H9 (cell line): ENCODE data around the gene ANXA8L1. TPM values are rescaled to one million over a fixed set of nuclear protein-coding genes. Genes with fewer than 3 reads are reported as not detected.

ENCODE experiments used
- DNase-seq: peaks from one replicate; pipeline ENCODE4 v3.0.0-alpha.2; 2017
- H2AFZ ChIP-seq: one replicate; pipeline ENCODE4 v1.6.1; 2013; ENCODE audit warnings: mild to moderate bottlenecking, low read length, control low read depth, moderate library complexity
- H2AK5ac ChIP-seq: 2 replicates; pipeline ENCODE4 v1.6.1; 2013; ENCODE audit warnings: low read length, control low read depth, mixed read lengths; ENCODE audit not compliant: insufficient read length
- H2BK120ac ChIP-seq: one replicate; pipeline ENCODE4 v1.6.1; 2013; ENCODE audit warnings: low read depth, mild to moderate bottlenecking, low read length, control low read depth, inconsistent platforms; ENCODE audit not compliant: poor library complexity, severe bottlenecking
- H2BK12ac ChIP-seq: 2 replicates; pipeline ENCODE4 v1.6.1; 2013; ENCODE audit warnings: low read length, control low read depth, mixed read lengths, low read depth; ENCODE audit not compliant: insufficient read length
- H2BK15ac ChIP-seq: 2 replicates; pipeline ENCODE4 v1.6.1; 2013; ENCODE audit warnings: low read depth, low read length, control low read depth
- H2BK20ac ChIP-seq: one replicate; pipeline ENCODE4 v1.6.1; 2013; ENCODE audit warnings: low read depth, mild to moderate bottlenecking, low read length, control low read depth, inconsistent platforms; ENCODE audit not compliant: poor library complexity, severe bottlenecking
- H2BK5ac ChIP-seq: 2 replicates; pipeline ENCODE4 v1.6.1; 2013; ENCODE audit warnings: low read length, control low read depth, mixed read lengths; ENCODE audit not compliant: insufficient read length
- H3K14ac ChIP-seq: 2 replicates; pipeline ENCODE4 v1.6.1; 2013; ENCODE audit warnings: low read length, control low read depth; ENCODE audit not compliant: insufficient read depth
- H3K18ac ChIP-seq: 2 replicates; pipeline ENCODE4 v1.6.1; 2013; ENCODE audit warnings: low read depth, mild to moderate bottlenecking, mixed read lengths, low read length, control low read depth; ENCODE audit not compliant: insufficient read length
- H3K23ac ChIP-seq: 2 replicates; pipeline ENCODE4 v1.6.1; 2013; ENCODE audit warnings: low read length, control low read depth, mixed read lengths, low read depth; ENCODE audit not compliant: insufficient read length
- H3K23me2 ChIP-seq: 2 replicates; pipeline ENCODE4 v1.6.1; 2013; ENCODE audit warnings: low read depth, mild to moderate bottlenecking, mixed read lengths, low read length, control low read depth; ENCODE audit not compliant: insufficient read length, poor library complexity, severe bottlenecking
- H3K27ac ChIP-seq: 2 replicates; pipeline ENCODE4 v1.5.1; 2013; ENCODE audit warnings: low read length, control low read depth, mixed read lengths, low read depth; ENCODE audit not compliant: insufficient read length
- H3K27me3 ChIP-seq: 2 replicates; pipeline ENCODE4 v1.6.1; 2013; ENCODE audit warnings: low read length, control low read depth, inconsistent platforms; ENCODE audit not compliant: insufficient read depth
- H3K4ac ChIP-seq: 2 replicates; pipeline ENCODE4 v1.6.1; 2013; ENCODE audit warnings: low read depth, mild to moderate bottlenecking, control low read depth, inconsistent platforms, low read length, moderate library complexity
- H3K4me1 ChIP-seq: 2 replicates; pipeline ENCODE4 v1.6.1; 2013; ENCODE audit warnings: low read length, control low read depth, inconsistent platforms; ENCODE audit not compliant: insufficient read depth
- H3K4me2 ChIP-seq: 2 replicates; pipeline ENCODE4 v1.6.1; 2013; ENCODE audit warnings: low read length, control low read depth, mixed read lengths; ENCODE audit not compliant: insufficient read length, insufficient read depth
- H3K56ac ChIP-seq: 2 replicates; pipeline ENCODE4 v1.6.1; 2013; ENCODE audit warnings: low read depth, mild to moderate bottlenecking, mixed read lengths, low read length, control low read depth; ENCODE audit not compliant: insufficient read length
- H3K79me1 ChIP-seq: 2 replicates; pipeline ENCODE4 v1.6.1; 2013; ENCODE audit warnings: low read depth, mild to moderate bottlenecking, moderate library complexity, low read length, control low read depth, inconsistent platforms; ENCODE audit not compliant: insufficient read depth, poor library complexity, severe bottlenecking
- H3K79me2 ChIP-seq: 2 replicates; pipeline ENCODE4 v1.6.1; 2013; ENCODE audit warnings: low read length, control low read depth, inconsistent platforms; ENCODE audit not compliant: insufficient read depth
- H3K9ac ChIP-seq: 2 replicates; pipeline ENCODE4 v1.6.1; 2013; ENCODE audit warnings: low read length, control low read depth, mixed read lengths; ENCODE audit not compliant: insufficient read length; ENCODE audit errors: extremely low read depth
- H3K9me3 ChIP-seq: one replicate; pipeline ENCODE4 v1.6.1; 2013; ENCODE audit warnings: low read depth, low read length, inconsistent platforms; ENCODE audit not compliant: control insufficient read depth
- H3T11ph ChIP-seq: one replicate; pipeline ENCODE4 v1.6.1; 2013; ENCODE audit warnings: mild to moderate bottlenecking, low read length, control low read depth, inconsistent platforms
- H4K20me1 ChIP-seq: one replicate; pipeline ENCODE4 v1.6.1; 2013; ENCODE audit not compliant: control insufficient read depth, insufficient read length, insufficient read depth
- H4K5ac ChIP-seq: 2 replicates; pipeline ENCODE4 v1.6.1; 2013; ENCODE audit warnings: low read depth, mild to moderate bottlenecking, mixed read lengths, low read length, control low read depth; ENCODE audit not compliant: insufficient read length
- H4K8ac ChIP-seq: replicated peaks from 2 replicates; pipeline ENCODE4 v1.6.1; 2013; ENCODE audit warnings: low read length, control low read depth, mixed read lengths, low read depth; ENCODE audit not compliant: insufficient read length
- H4K91ac ChIP-seq: 2 replicates; pipeline ENCODE4 v1.6.1; 2013; ENCODE audit warnings: low read depth, mild to moderate bottlenecking, moderate library complexity, mixed read lengths, low read length, control low read depth; ENCODE audit not compliant: insufficient read length
- H3K27ac Mint-ChIP-seq, 3 experiments: 2 replicates in 2 of 3; 3 replicates in 1 of 3; pipeline ENCODE4 v1.8.0; 2020 to 2021; ENCODE audit warnings: mixed read lengths in 3 of 3, mild to moderate bottlenecking in 1 of 3, moderate library complexity in 1 of 3
- H3K27me3 Mint-ChIP-seq: 2 replicates; pipeline ENCODE4 v1.8.0; 2021; ENCODE audit warnings: low read depth, mild to moderate bottlenecking, moderate library complexity, mixed read lengths
- H3K36me3 Mint-ChIP-seq, 3 experiments: 2 replicates in 2 of 3; 3 replicates in 1 of 3; pipeline ENCODE4 v1.8.0; 2020 to 2021; ENCODE audit warnings: low read depth in 3 of 3, mixed read lengths in 3 of 3; ENCODE audit not compliant: insufficient read depth in 1 of 3
- H3K4me1 Mint-ChIP-seq, 2 experiments: 2 replicates each; pipeline ENCODE4 v1.8.0; 2020; ENCODE audit warnings: mixed read lengths in 2 of 2
- H3K4me3 Mint-ChIP-seq, 2 experiments: 2 replicates in 1 of 2; 3 replicates in 1 of 2; pipeline ENCODE4 v1.8.0; 2020 to 2021; ENCODE audit warnings: mild to moderate bottlenecking in 2 of 2, mixed read lengths in 2 of 2, moderate library complexity in 1 of 2
- H3K9me3 Mint-ChIP-seq, 2 experiments: 2 replicates in 1 of 2; 3 replicates in 1 of 2; pipeline ENCODE4 v1.8.0; 2020; ENCODE audit warnings: mild to moderate bottlenecking in 2 of 2, mixed read lengths in 2 of 2, moderate library complexity in 1 of 2
- CTCF ChIP-seq: fragments of 200-600 bp; sonication (generic); conservative IDR thresholded peaks from 3 replicates; pipeline ENCODE4 v1.8.0; 2021; ENCODE audit warnings: antibody characterized with exemption, mild to moderate bottlenecking
- WGBS: extraction: QIAGEN DNeasy Blood & Tissue Kit; methylation state at CpG from one replicate; pipeline ENCODE4 v1.1.7; 2013; ENCODE audit warnings: missing lambda C conversion rate, low lambda C conversion rate, mixed read lengths; ENCODE audit not compliant: insufficient read length; ENCODE audit errors: extremely low coverage; 5-methylcytosine and 5-hydroxymethylcytosine counted together
- total RNA-seq: library from RNA; stranded (reverse); gene quantifications from 2 replicates; pipeline ENCODE4 v1.2.1, GENCODE V29; 2021

Gene ANXA8L1
- total RNA-seq, 1 experiment from 2014 or later, result not detected

DNA sequence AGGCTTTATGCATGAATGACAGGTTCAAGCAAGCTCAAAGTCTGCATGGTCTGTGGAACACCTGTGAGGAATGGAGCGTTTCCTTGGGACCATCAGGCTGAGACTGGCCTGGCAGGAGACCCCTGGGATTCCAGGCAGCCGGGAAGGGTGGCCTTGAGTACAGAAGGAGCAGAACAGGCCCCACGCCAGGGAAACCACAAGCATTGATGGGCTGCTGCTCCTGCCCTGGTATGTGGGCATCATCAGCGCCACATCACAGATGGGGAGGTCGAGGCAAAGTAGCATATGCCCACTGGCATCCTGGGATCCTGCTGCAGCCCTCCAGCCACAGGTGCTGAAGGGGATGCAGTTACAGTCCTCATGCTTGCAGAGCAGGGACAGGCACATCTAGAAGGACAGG is 47.9 kb upstream of the ANXA8L1 start:
- WGBS, result no CpG with 5 or more reads among the region's 5 CpGs
- Histone ChIP-seq H3K9me3 (no peaks in the 10 kb centered on the region), H3K14ac (no peak overlapping the region), H3T11ph (no peak overlapping the region), H3K4ac (no peak overlapping the region), H3K23me2 (no peaks in the 10 kb centered on the region), H2BK20ac (no peak overlapping the region), H4K91ac (no peak overlapping the region), H2BK5ac (no peak overlapping the region), H3K23ac (no peak overlapping the region), H3K27me3 (no peaks in the 10 kb centered on the region), H2BK120ac (no peak overlapping the region), H3K27ac (no peak overlapping the region), H3K9ac (no peak overlapping the region), H4K8ac (no peak overlapping the region), H3K18ac (no peak overlapping the region), H2AFZ (no peak overlapping the region), H3K56ac (no peak overlapping the region), H2AK5ac (no peak overlapping the region), H3K79me1 (no peaks in the 10 kb centered on the region), H2BK15ac (no peak overlapping the region), H2BK12ac (no peak overlapping the region), H4K20me1 (no peaks in the 10 kb centered on the region), H3K4me1 (no peaks in the 10 kb centered on the region; the same call in 1 of the 2 replicates), H3K4me2 (no peak overlapping the region), H3K79me2 (no peaks in the 10 kb centered on the region), H4K5ac (no peak overlapping the region)
- no peaks in the 10 kb centered on the region; a peak in 1 of 5 replicates for H3K9me3 Mint-ChIP-seq
- no peak for TF ChIP-seq CTCF
- no peak for DNase-seq
- H3K27ac Mint-ChIP-seq, result no peak overlapping the region
- peaks cover 13% of the 10 kb centered on the region in 2 experiments for H3K4me1 Mint-ChIP-seq
- H3K4me3 Mint-ChIP-seq, result no peak overlapping the region
- H3K36me3 Mint-ChIP-seq, result no peaks in the 10 kb centered on the region
- no peaks in the 10 kb centered on the region; the same call in 1 of the 2 replicates for H3K27me3 Mint-ChIP-seq
